DND-41 (cell line): ENCODE data around the gene CARD19.

ENCODE experiments used
- ATAC-seq: fragments of 200-7000 bp; cut with Tn5 transposase; 3 replicates; pipeline ENCODE4 v1.9.1; 2021; ENCODE audit warnings: low read depth; ENCODE audit not compliant: insufficient read depth
- DNase-seq: peaks from one replicate; pipeline ENCODE4 v3.0.0-alpha.2; 2020
- H2AFZ ChIP-seq: 2 replicates; pipeline ENCODE4 v1.6.0; 2012; ENCODE audit warnings: low read depth, low read length
- H3K27ac ChIP-seq: 2 replicates; pipeline ENCODE4 v1.5.1; 2012; ENCODE audit warnings: low read length, inconsistent platforms
- H3K27me3 ChIP-seq: fragments of 200-600 bp; sonication (generic); 2 replicates; pipeline ENCODE4 v1.6.0; 2012; ENCODE audit warnings: low read length, mild to moderate bottlenecking, inconsistent platforms; ENCODE audit not compliant: insufficient read depth, poor library complexity
- H3K36me3 ChIP-seq: 2 replicates; pipeline ENCODE4 v1.5.1; 2012; ENCODE audit warnings: low read length, inconsistent platforms; ENCODE audit not compliant: insufficient read depth
- H3K4me1 ChIP-seq: 2 replicates; pipeline ENCODE4 v1.5.1; 2012; ENCODE audit warnings: mild to moderate bottlenecking, low read length; ENCODE audit not compliant: insufficient read depth
- H3K4me2 ChIP-seq: 2 replicates; pipeline ENCODE4 v1.6.0; 2012; ENCODE audit warnings: mild to moderate bottlenecking, moderate library complexity, low read length, inconsistent platforms; ENCODE audit not compliant: insufficient read depth
- H3K4me3 ChIP-seq, 2 experiments: fragments of 200-600 bp in 1 of 2; shearing (Covaris generic) in 1 of 2; 2 replicates each; pipeline ENCODE4 v1.5.1; 2012 to 2016; ENCODE audit warnings: inconsistent platforms in 2 of 2, low read length in 2 of 2, mild to moderate bottlenecking in 2 of 2, low read depth in 1 of 2, moderate library complexity in 1 of 2
- H3K79me2 ChIP-seq: 2 replicates; pipeline ENCODE4 v1.6.0; 2012; ENCODE audit warnings: low read length, inconsistent platforms; ENCODE audit not compliant: insufficient read depth
- H3K9ac ChIP-seq: 2 replicates; pipeline ENCODE4 v1.6.0; 2012; ENCODE audit warnings: low read depth, mild to moderate bottlenecking, inconsistent platforms, low read length, moderate library complexity
- H3K9me3 ChIP-seq: 2 replicates; pipeline ENCODE4 v1.5.1; 2012; ENCODE audit warnings: low read length, moderate library complexity, mild to moderate bottlenecking, inconsistent platforms; ENCODE audit not compliant: insufficient read depth, severe bottlenecking
- H4K20me1 ChIP-seq: 2 replicates; pipeline ENCODE4 v1.6.0; 2012; ENCODE audit warnings: low read length; ENCODE audit not compliant: insufficient read depth
- CTCF ChIP-seq: IDR thresholded peaks from 2 replicates; pipeline ENCODE4 v1.5.1; 2012; ENCODE audit warnings: borderline replicate concordance, low read length, moderate library complexity, mild to moderate bottlenecking; ENCODE audit not compliant: poor library complexity, severe bottlenecking; ENCODE audit errors: extremely low read depth
- EZH2 ChIP-seq: IDR thresholded peaks from 3 replicates; pipeline ENCODE4 v1.6.1; 2012; ENCODE audit warnings: borderline replicate concordance, low read depth, mild to moderate bottlenecking, moderate library complexity, low read length, inconsistent platforms; ENCODE audit not compliant: severe bottlenecking

CARD19 gene

DNA sequence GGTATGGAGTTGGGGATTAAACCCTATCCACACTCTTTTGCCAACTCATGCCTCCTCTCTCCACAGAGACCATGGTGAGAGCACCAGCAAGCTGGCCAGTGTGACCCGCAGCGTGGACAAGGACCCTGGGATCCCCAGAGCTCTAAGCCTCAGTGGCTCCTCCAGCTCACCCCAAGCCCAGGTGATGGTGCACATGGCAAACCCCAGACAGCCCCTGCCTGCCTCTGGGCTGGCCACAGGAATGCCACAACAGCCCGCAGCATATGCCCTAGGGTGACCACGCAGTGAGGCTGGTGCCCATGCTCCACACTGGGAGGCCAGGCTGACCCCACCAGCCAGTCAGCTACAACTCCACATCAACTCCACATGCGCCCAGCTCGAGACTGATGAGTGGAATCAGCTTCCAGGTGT lies 11.5 kb upstream of the CARD19 start:
- DNase-seq (no peak), ATAC-seq (no peak)
- Histone ChIP-seq H2AFZ (no peak overlapping the region), H3K4me3 (no peak overlapping the region), H3K79me2 (no peaks in the 10 kb centered on the region), H3K27ac (no peak overlapping the region), H3K36me3 (no peaks in the 10 kb centered on the region), H3K4me2 (no peak overlapping the region), H3K9me3 (no peaks in the 10 kb centered on the region), H3K27me3 (no peaks in the 10 kb centered on the region), H3K4me1 (peaks cover 13% of the 10 kb centered on the region), H4K20me1 (no peaks in the 10 kb centered on the region), H3K9ac (no peak overlapping the region)
- TF ChIP-seq CTCF, result no peak
- TF ChIP-seq EZH2, result no peak

DNA sequence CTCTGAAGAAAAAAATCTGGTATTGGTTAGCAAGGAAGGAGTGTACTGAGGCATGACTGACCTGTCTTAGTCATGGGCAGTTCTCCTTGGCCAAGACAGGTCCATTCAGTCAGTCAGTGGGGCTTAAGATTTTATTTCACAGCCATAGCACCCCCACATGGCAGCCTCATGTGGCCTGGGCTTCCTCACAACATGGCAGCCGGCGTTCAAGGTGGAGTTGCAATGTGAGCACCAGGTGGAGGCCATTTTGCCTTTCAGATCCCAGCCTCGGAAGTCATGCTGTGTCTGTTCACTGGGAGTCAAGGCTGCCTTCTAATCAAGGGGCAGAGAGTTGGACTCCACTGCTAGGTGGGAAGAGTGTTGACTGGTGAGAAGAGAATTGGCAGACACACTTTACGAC lies 10.3 kb upstream of the CARD19 start:
- H3K36me3 ChIP-seq, result no peaks in the 10 kb centered on the region
- no peaks in the 10 kb centered on the region for H3K9me3 ChIP-seq
- ATAC-seq (no peak), DNase-seq (no peak)
- no peak for TF ChIP-seq EZH2
- no peak for TF ChIP-seq CTCF
- H3K4me3 ChIP-seq, result no peak overlapping the region
- H3K4me2 ChIP-seq, result no peak overlapping the region
- H3K9ac ChIP-seq, result no peak overlapping the region
- H3K4me1 ChIP-seq, result peaks cover 13% of the 10 kb centered on the region
- no peak overlapping the region for H2AFZ ChIP-seq
- no peak overlapping the region for H3K27ac ChIP-seq
- H4K20me1 ChIP-seq, result no peaks in the 10 kb centered on the region
- no peaks in the 10 kb centered on the region for H3K27me3 ChIP-seq
- no peaks in the 10 kb centered on the region for H3K79me2 ChIP-seq

DNA sequence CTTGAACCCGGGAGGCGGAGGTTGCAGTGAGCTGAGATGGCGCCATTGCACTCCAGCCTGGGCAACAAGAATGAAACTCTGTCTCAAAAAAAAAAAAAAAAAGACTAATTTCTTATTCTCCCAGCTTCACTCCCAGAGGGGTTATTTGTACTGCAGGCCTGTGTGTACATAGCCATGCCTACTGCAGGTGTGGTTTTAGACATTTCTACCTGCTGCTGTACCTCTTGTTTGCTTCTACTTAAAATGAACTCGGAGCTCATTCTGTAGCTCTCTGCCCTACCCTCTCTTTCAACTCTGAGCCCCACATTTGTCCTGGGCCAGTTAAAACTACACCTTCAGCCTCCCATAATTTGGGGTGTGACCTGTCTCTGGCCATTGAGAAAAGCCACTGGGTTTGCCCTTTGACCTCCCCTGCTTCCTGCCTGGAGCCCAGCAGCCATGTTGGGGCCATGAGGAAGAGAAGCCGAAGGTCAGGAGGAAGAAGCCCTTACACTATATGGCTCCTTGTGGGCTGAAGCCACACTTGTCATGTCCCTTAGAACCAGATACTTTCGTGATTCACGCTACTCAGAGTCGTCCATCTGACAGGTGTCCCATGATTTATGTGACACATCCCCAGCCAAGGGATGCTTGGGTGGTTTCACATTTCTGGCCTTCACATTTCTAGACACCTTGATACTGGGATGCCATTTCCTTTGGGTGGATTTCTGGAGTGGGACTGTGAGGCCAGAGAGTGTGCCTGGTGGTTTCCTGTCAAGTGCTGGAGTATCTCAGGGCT lies 9.4 kb upstream of the CARD19 start:
- Histone ChIP-seq H3K4me2 (no peak overlapping the region), H3K79me2 (no peaks in the 10 kb centered on the region), H3K27me3 (no peaks in the 10 kb centered on the region), H2AFZ (no peak overlapping the region), H3K4me3 (no peak overlapping the region), H3K9ac (no peak overlapping the region), H3K36me3 (no peaks in the 10 kb centered on the region), H3K9me3 (no peaks in the 10 kb centered on the region), H3K4me1 (peaks cover 13% of the 10 kb centered on the region), H4K20me1 (no peaks in the 10 kb centered on the region), H3K27ac (no peak overlapping the region)
- DNase-seq (no peak), ATAC-seq (no peak)
- TF ChIP-seq CTCF (no peak), EZH2 (no peak)
